Right lobe of liver (tissue), 4 donors: ENCODE data around the gene TMOD4.

ENCODE experiments used
- POLR2A ChIP-seq: fragments of 450-650 bp; IDR thresholded peaks from one replicate; pipeline ENCODE4 v1.6.1; 2017; ENCODE audit warnings: antibody characterized with exemption, mild to moderate bottlenecking
- TF ChIP-seq, protein P1 (sequence below), 4 donors: fragments of 200-600 bp in 3 of 4; fragments of 450-650 bp in 1 of 4; IDR thresholded peaks; one replicate each; pipeline versions ENCODE4 v1.5.1 to v1.8.0; 2016 to 2022; ENCODE audit warnings: antibody characterized with exemption in 4 of 4, mild to moderate bottlenecking in 2 of 4
- donor health status: DM: no; HTN: no; CAD: no.
- donor health status: DM: no; HTN: no; CAD: no.
- donor health status: DM: no; HTN: yes; CAD: no.

DNA sequence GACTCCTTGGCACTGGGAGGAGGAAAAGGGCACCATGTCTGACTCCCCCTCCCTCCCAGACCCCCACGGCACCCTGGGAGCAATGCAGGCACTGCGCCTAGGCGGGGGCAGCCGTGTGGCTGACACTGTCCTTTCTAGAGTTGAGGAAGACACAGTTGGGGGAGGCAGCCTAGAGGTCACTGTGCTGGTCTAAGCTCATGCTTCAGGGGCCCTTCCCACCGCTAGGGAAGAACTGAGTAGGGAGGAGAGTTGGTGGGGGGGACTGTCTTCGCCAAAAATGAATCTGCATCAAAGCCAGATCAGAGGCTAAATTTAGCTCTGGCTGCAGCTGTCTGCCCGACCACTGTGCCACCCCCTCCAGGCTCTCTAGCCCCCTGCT, 32.7 kb downstream of the TMOD4 start:
- TF ChIP-seq, protein P1, sequence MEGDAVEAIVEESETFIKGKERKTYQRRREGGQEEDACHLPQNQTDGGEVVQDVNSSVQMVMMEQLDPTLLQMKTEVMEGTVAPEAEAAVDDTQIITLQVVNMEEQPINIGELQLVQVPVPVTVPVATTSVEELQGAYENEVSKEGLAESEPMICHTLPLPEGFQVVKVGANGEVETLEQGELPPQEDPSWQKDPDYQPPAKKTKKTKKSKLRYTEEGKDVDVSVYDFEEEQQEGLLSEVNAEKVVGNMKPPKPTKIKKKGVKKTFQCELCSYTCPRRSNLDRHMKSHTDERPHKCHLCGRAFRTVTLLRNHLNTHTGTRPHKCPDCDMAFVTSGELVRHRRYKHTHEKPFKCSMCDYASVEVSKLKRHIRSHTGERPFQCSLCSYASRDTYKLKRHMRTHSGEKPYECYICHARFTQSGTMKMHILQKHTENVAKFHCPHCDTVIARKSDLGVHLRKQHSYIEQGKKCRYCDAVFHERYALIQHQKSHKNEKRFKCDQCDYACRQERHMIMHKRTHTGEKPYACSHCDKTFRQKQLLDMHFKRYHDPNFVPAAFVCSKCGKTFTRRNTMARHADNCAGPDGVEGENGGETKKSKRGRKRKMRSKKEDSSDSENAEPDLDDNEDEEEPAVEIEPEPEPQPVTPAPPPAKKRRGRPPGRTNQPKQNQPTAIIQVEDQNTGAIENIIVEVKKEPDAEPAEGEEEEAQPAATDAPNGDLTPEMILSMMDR (IDR thresholded peaks at IDR 0.05) = no peak
- TF ChIP-seq POLR2A = no peak
